Measurements from ENCODE around the gene AK2.

AK2 gene

GRCh38 chr1:32981003-32981901 is 55.4 kb downstream of the AK2 start:
- ATAC-seq: peak; percentile 86
- TF ChIP-seq ISL1 (CRISPR knock-in tag; IDR thresholded peaks at IDR 0.05) (no peak), RARB (CRISPR knock-in tag; IDR thresholded peaks at IDR 0.05) (no peak), ESRRG (CRISPR knock-in tag; IDR thresholded peaks at IDR 0.05) (no peak), BACH2 (CRISPR knock-in tag; IDR thresholded peaks at IDR 0.05; ENCODE audit: borderline replicate concordance) (no peak), SNAI2 (CRISPR knock-in tag; IDR thresholded peaks at IDR 0.05) (no peak), PPARA (CRISPR knock-in tag; IDR thresholded peaks at IDR 0.05; ENCODE audit: borderline replicate concordance) (no peak), ZFP3 (CRISPR knock-in tag; IDR thresholded peaks at IDR 0.05) (no peak), ZNF565 (CRISPR knock-in tag; conservative IDR thresholded peaks at IDR 0.05; ENCODE audit: low read depth) (no peak), POU6F1 (CRISPR knock-in tag; IDR thresholded peaks at IDR 0.05; ENCODE audit: borderline replicate concordance, low read depth) (no peak), ZC3H10 (CRISPR knock-in tag; IDR thresholded peaks at IDR 0.05) (no peak)
- TF ChIP-seq, protein P1, sequence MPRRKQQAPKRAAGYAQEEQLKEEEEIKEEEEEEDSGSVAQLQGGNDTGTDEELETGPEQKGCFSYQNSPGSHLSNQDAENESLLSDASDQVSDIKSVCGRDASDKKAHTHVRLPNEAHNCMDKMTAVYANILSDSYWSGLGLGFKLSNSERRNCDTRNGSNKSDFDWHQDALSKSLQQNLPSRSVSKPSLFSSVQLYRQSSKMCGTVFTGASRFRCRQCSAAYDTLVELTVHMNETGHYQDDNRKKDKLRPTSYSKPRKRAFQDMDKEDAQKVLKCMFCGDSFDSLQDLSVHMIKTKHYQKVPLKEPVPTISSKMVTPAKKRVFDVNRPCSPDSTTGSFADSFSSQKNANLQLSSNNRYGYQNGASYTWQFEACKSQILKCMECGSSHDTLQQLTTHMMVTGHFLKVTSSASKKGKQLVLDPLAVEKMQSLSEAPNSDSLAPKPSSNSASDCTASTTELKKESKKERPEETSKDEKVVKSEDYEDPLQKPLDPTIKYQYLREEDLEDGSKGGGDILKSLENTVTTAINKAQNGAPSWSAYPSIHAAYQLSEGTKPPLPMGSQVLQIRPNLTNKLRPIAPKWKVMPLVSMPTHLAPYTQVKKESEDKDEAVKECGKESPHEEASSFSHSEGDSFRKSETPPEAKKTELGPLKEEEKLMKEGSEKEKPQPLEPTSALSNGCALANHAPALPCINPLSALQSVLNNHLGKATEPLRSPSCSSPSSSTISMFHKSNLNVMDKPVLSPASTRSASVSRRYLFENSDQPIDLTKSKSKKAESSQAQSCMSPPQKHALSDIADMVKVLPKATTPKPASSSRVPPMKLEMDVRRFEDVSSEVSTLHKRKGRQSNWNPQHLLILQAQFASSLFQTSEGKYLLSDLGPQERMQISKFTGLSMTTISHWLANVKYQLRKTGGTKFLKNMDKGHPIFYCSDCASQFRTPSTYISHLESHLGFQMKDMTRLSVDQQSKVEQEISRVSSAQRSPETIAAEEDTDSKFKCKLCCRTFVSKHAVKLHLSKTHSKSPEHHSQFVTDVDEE (CRISPR knock-in tag; IDR thresholded peaks at IDR 0.05): no peak

DNA sequence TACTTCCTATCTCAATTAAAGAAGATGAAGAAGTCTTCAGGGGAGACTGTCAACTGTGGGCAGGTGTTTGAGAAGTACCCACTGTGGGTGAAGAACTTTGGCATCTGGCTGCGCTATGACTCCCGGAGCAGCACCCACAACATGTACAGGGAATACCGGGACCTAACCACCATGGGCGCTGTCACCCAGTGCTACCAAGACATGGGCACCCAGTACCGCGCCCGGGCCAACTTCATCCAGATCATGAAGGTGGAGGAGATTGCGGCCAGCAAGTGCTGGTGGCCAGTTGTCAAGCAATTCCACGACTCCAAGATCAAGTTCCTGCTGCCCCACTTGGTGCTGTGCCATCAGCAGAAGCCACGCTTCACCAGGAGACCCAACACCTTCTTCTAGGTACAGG is 56.6 kb downstream of the AK2 start:
- no peak for ATAC-seq
- TF ChIP-seq, protein P2, sequence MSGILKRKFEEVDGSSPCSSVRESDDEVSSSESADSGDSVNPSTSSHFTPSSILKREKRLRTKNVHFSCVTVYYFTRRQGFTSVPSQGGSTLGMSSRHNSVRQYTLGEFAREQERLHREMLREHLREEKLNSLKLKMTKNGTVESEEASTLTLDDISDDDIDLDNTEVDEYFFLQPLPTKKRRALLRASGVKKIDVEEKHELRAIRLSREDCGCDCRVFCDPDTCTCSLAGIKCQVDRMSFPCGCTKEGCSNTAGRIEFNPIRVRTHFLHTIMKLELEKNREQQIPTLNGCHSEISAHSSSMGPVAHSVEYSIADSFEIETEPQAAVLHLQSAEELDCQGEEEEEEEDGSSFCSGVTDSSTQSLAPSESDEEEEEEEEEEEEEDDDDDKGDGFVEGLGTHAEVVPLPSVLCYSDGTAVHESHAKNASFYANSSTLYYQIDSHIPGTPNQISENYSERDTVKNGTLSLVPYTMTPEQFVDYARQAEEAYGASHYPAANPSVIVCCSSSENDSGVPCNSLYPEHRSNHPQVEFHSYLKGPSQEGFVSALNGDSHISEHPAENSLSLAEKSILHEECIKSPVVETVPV (CRISPR knock-in tag; IDR thresholded peaks at IDR 0.05): no peak
- no peak for TF ChIP-seq ZNF8 (CRISPR knock-in tag; IDR thresholded peaks at IDR 0.05)
- TF ChIP-seq CSDC2 (CRISPR knock-in tag; IDR thresholded peaks at IDR 0.05): no peak
- no peak for TF ChIP-seq ZFP30 (CRISPR knock-in tag; IDR thresholded peaks at IDR 0.05)
- TF ChIP-seq ISL1 (CRISPR knock-in tag; IDR thresholded peaks at IDR 0.05): no peak
- no peak for TF ChIP-seq SNAI2 (CRISPR knock-in tag; IDR thresholded peaks at IDR 0.05)
- TF ChIP-seq POU6F1 (CRISPR knock-in tag; IDR thresholded peaks at IDR 0.05; ENCODE audit: borderline replicate concordance, low read depth): no peak
- TF ChIP-seq OSR1 (CRISPR knock-in tag; IDR thresholded peaks at IDR 0.05): no peak
- TF ChIP-seq, protein P3, sequence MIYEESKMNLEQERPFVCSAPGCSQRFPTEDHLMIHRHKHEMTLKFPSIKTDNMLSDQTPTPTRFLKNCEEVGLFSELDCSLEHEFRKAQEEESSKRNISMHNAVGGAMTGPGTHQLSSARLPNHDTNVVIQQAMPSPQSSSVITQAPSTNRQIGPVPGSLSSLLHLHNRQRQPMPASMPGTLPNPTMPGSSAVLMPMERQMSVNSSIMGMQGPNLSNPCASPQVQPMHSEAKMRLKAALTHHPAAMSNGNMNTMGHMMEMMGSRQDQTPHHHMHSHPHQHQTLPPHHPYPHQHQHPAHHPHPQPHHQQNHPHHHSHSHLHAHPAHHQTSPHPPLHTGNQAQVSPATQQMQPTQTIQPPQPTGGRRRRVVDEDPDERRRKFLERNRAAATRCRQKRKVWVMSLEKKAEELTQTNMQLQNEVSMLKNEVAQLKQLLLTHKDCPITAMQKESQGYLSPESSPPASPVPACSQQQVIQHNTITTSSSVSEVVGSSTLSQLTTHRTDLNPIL (CRISPR knock-in tag; IDR thresholded peaks at IDR 0.05; ENCODE audit: low read depth): no peak
- no peak for TF ChIP-seq ZFP3 (CRISPR knock-in tag; IDR thresholded peaks at IDR 0.05)
- TF ChIP-seq GLIS3 (CRISPR knock-in tag; IDR thresholded peaks at IDR 0.05): no peak
- TF ChIP-seq RARB (CRISPR knock-in tag; IDR thresholded peaks at IDR 0.05): no peak
- TF ChIP-seq ZNF565 (CRISPR knock-in tag; conservative IDR thresholded peaks at IDR 0.05; ENCODE audit: low read depth): no peak
- TF ChIP-seq TOX (CRISPR knock-in tag; IDR thresholded peaks at IDR 0.05; ENCODE audit: borderline replicate concordance): no peak

GRCh38 chr1:32978854-32979253 is 57.8 kb downstream of the AK2 start:
- ATAC-seq: no peak
- TF ChIP-seq ESRRG (CRISPR knock-in tag; IDR thresholded peaks at IDR 0.05) (no peak), CSDC2 (CRISPR knock-in tag; IDR thresholded peaks at IDR 0.05) (no peak), PATZ1 (CRISPR knock-in tag; IDR thresholded peaks at IDR 0.05; ENCODE audit: borderline replicate concordance) (no peak), ZNF8 (CRISPR knock-in tag; IDR thresholded peaks at IDR 0.05) (no peak), ZFP3 (CRISPR knock-in tag; IDR thresholded peaks at IDR 0.05) (no peak), ARNTL (CRISPR knock-in tag; IDR thresholded peaks at IDR 0.05; ENCODE audit: borderline replicate concordance, low read depth) (no peak)
- TF ChIP-seq, protein P3 (CRISPR knock-in tag; IDR thresholded peaks at IDR 0.05; ENCODE audit: low read depth): no peak
- TF ChIP-seq, protein P1 (CRISPR knock-in tag; IDR thresholded peaks at IDR 0.05): no peak

All from SK-N-SH treated with all-trans-retinoic acid at 6 μM for 48 hours (cell line).